HCT116 (cell line): Measurements from ENCODE around the gene CCDC197. TPM values are rescaled to one million over a fixed set of nuclear protein-coding genes. Genes with fewer than 3 reads are reported as not detected.

ENCODE experiments used
- ATAC-seq: fragments of 200-7000 bp; cut with Tn5 transposase; 2 replicates; pipeline ENCODE4 v1.9.1; 2020; ENCODE audit warnings: mild to moderate bottlenecking, moderate library complexity
- BruUV-seq: library from RNA; stranded (reverse); fragments of 400-500 nt; replicated peaks from 2 replicates; lab custom pipeline; 2021; lab: Mats Ljungman, UMichigan
- CTCF ChIA-PET: fragments of 300-600 bp; sonication (Branson Sonifier 250); formaldehyde crosslinking; loops from one replicate; lab custom pipeline; 2021; ENCODE audit warnings: antibody characterized with exemption; lab: Charles Lee
- POLR2A ChIA-PET: fragments of 300-600, 350-600 bp; sonication (Branson Sonifier 250); formaldehyde crosslinking; loops from one replicate; lab custom pipeline; 2021; ENCODE audit warnings: antibody characterized with exemption; lab: Charles Lee
- RAD21 ChIA-PET, 2 experiments: fragments of 300-600 bp; sonication (Branson Sonifier 250); formaldehyde crosslinking; loops; one replicate each; lab custom pipeline; 2023; ENCODE audit warnings: low total read pairs in 2 of 2; ENCODE audit not compliant: uncharacterized antibody in 2 of 2, unreplicated experiment in 2 of 2, low non-redundant PET in 1 of 2; lab: Charles Lee
- DNase-seq: peaks from one replicate; pipeline ENCODE4 v3.0.0-alpha.2; 2010; ENCODE audit warnings: low read depth, low spot score
- H2AFZ ChIP-seq: fragments of 200-600 bp; shearing (Covaris generic), sonication (generic); 2 replicates; pipeline ENCODE4 v1.6.1; 2017; ENCODE audit warnings: low read depth, mixed run types, mixed read lengths, antibody characterized with exemption, low read length; ENCODE audit not compliant: poor library complexity, severe bottlenecking
- H3K27ac ChIP-seq: 2 replicates; pipeline ENCODE4 v1.5.1; 2012; ENCODE audit warnings: low read depth, low read length
- H3K27me3 ChIP-seq: fragments of 200-600 bp; sonication (generic); 2 replicates; pipeline ENCODE4 v1.6.1; 2016; ENCODE audit warnings: mixed run types, low read length, mixed read lengths; ENCODE audit not compliant: insufficient read depth
- H3K36me3 ChIP-seq, 2 experiments: fragments of 200-500 bp in 1 of 2; fragments of 200-600 bp in 1 of 2; sonication (Bioruptor generic) in 1 of 2; sonication (generic) in 1 of 2; 2 replicates each; pipeline versions ENCODE4 v1.5.1 to v1.6.1; 2014 to 2016; ENCODE audit warnings: low read length in 2 of 2, inconsistent platforms in 1 of 2, mixed read lengths in 1 of 2, mixed run types in 1 of 2; ENCODE audit not compliant: insufficient read depth in 2 of 2, control insufficient read depth in 1 of 2
- H3K4me1 ChIP-seq, 2 experiments: fragments of 200-600 bp in 1 of 2; sonication (generic) in 1 of 2; 2 replicates each; pipeline versions ENCODE4 v1.5.1 to v1.6.1; 2012 to 2017; ENCODE audit warnings: low read length in 2 of 2, inconsistent platforms in 1 of 2, mild to moderate bottlenecking in 1 of 2, mixed read lengths in 1 of 2, mixed run types in 1 of 2, moderate library complexity in 1 of 2; ENCODE audit not compliant: insufficient read depth in 2 of 2, control insufficient read depth in 1 of 2
- H3K4me2 ChIP-seq: fragments of 200-600 bp; sonication (generic); 2 replicates; pipeline ENCODE4 v1.6.1; 2017; ENCODE audit warnings: mixed run types, low read length, mixed read lengths
- H3K4me3 ChIP-seq, 2 experiments: fragments of 200-600 bp in 1 of 2; sonication (generic) in 1 of 2; replicated peaks in 1 of 2; 2 replicates each; pipeline ENCODE4 v1.5.1; 2011 to 2016; ENCODE audit warnings: low read length in 2 of 2, control low read depth in 1 of 2, low read depth in 1 of 2, mild to moderate bottlenecking in 1 of 2, mixed read lengths in 1 of 2, mixed run types in 1 of 2
- H3K79me2 ChIP-seq: fragments of 200-600 bp; sonication (generic); 2 replicates; pipeline ENCODE4 v1.6.1; 2017; ENCODE audit warnings: mild to moderate bottlenecking, mixed run types, low read length, moderate library complexity, mixed read lengths; ENCODE audit not compliant: insufficient read depth
- H3K9ac ChIP-seq: fragments of 200-600 bp; sonication (generic); 2 replicates; pipeline ENCODE4 v1.6.1; 2016; ENCODE audit warnings: low read length, mixed read lengths
- H3K9me2 ChIP-seq: fragments of 200-600 bp; sonication (generic), shearing (Covaris generic); 2 replicates; pipeline ENCODE4 v1.6.1; 2017; ENCODE audit warnings: mixed run types, mild to moderate bottlenecking, moderate library complexity; ENCODE audit not compliant: insufficient read depth
- H3K9me3 ChIP-seq, 2 experiments: fragments of 200-500 bp in 1 of 2; fragments of 200-600 bp in 1 of 2; sonication (Bioruptor generic) in 1 of 2; sonication (generic) in 1 of 2; 2 replicates each; pipeline ENCODE4 v1.6.1; 2014 to 2017; ENCODE audit warnings: low read length in 2 of 2, mixed read lengths in 2 of 2, inconsistent platforms in 1 of 2, low read depth in 1 of 2, mild to moderate bottlenecking in 1 of 2, mixed run types in 1 of 2, moderate library complexity in 1 of 2; ENCODE audit not compliant: control insufficient read depth in 1 of 2, insufficient read depth in 1 of 2
- H4K20me1 ChIP-seq: fragments of 200-600 bp; sonication (generic), shearing (Covaris generic); 2 replicates; pipeline ENCODE4 v1.6.1; 2017; ENCODE audit warnings: mixed run types, mild to moderate bottlenecking, moderate library complexity; ENCODE audit not compliant: insufficient read depth
- ATF3 ChIP-seq: IDR thresholded peaks from 2 replicates; pipeline ENCODE4 v1.6.1; 2012
- CTCF ChIP-seq, 3 experiments: fragments of 200-600 bp in 1 of 3; sonication (generic) in 1 of 3; IDR thresholded peaks in 2 of 3; conservative IDR thresholded peaks in 1 of 3; 2 replicates each; pipeline ENCODE4 v1.5.1; 2012 to 2017; ENCODE audit warnings: low read depth in 2 of 3, low read length in 2 of 3, antibody characterized with exemption in 1 of 3, borderline replicate concordance in 1 of 3, control low read depth in 1 of 3, mild to moderate bottlenecking in 1 of 3, mixed read lengths in 1 of 3, mixed run types in 1 of 3, moderate library complexity in 1 of 3; ENCODE audit not compliant: insufficient read depth in 1 of 3
- EZH2phosphoT487 ChIP-seq: fragments of 200-600 bp; IDR thresholded peaks from 2 replicates; pipeline ENCODE4 v1.6.1; 2018; ENCODE audit warnings: antibody characterized with exemption, borderline replicate concordance
- MAX ChIP-seq: IDR thresholded peaks from 2 replicates; pipeline ENCODE4 v1.6.1; 2012
- POLR2A ChIP-seq: IDR thresholded peaks from 2 replicates; pipeline ENCODE4 v1.7.0; 2011; ENCODE audit warnings: borderline replicate concordance; ENCODE audit not compliant: insufficient read depth, insufficient read length; ENCODE audit errors: extremely low read depth
- POLR2AphosphoS5 ChIP-seq: IDR thresholded peaks from 2 replicates; pipeline ENCODE4 v1.6.1; 2011; ENCODE audit warnings: mild to moderate bottlenecking, low read depth, low read length, moderate library complexity
- SIN3A ChIP-seq: IDR thresholded peaks from 2 replicates; pipeline ENCODE4 v1.6.1; 2012; ENCODE audit warnings: low read depth
- TCF7L2 ChIP-seq: IDR thresholded peaks from 2 replicates; pipeline ENCODE4 v1.7.0; 2011; ENCODE audit warnings: borderline replicate concordance, inconsistent platforms; ENCODE audit not compliant: insufficient read depth, insufficient read length; ENCODE audit errors: extremely low read depth
- YY1 ChIP-seq: IDR thresholded peaks from 2 replicates; pipeline ENCODE4 v1.6.1; 2011; ENCODE audit warnings: low read length, low read depth, moderate library complexity, mild to moderate bottlenecking; ENCODE audit not compliant: insufficient replicate concordance; ENCODE audit errors: extremely low read depth
- ZFX ChIP-seq: fragments of 450-650 bp; IDR thresholded peaks from 2 replicates; pipeline ENCODE4 v1.6.1; 2017
- ZNF274 ChIP-seq: fragments of 200-500 bp; sonication (Bioruptor generic); IDR thresholded peaks from 2 replicates; pipeline ENCODE4 v1.6.1; 2014; ENCODE audit warnings: mild to moderate bottlenecking, low read depth, low read length, inconsistent platforms
- intact Hi-C: fragments of 100-400 bp; cut with micrococcal nuclease; formaldehyde crosslinking; loops from 2 replicates; pipeline ENCODE4 v1.10.0; 2022
- total RNA-seq: library from RNA; stranded (reverse); gene quantifications from one replicate; pipeline ENCODE4 v1.2.1, GENCODE V29; 2021; ENCODE audit not compliant: unreplicated experiment
- TF ChIP-seq, protein P1 (sequence below): IDR thresholded peaks from 2 replicates; pipeline ENCODE4 v1.6.1; 2012; ENCODE audit warnings: low read depth

CCDC197 gene
- total RNA-seq, 1 experiment from 2014 or later: not detected

DNA sequence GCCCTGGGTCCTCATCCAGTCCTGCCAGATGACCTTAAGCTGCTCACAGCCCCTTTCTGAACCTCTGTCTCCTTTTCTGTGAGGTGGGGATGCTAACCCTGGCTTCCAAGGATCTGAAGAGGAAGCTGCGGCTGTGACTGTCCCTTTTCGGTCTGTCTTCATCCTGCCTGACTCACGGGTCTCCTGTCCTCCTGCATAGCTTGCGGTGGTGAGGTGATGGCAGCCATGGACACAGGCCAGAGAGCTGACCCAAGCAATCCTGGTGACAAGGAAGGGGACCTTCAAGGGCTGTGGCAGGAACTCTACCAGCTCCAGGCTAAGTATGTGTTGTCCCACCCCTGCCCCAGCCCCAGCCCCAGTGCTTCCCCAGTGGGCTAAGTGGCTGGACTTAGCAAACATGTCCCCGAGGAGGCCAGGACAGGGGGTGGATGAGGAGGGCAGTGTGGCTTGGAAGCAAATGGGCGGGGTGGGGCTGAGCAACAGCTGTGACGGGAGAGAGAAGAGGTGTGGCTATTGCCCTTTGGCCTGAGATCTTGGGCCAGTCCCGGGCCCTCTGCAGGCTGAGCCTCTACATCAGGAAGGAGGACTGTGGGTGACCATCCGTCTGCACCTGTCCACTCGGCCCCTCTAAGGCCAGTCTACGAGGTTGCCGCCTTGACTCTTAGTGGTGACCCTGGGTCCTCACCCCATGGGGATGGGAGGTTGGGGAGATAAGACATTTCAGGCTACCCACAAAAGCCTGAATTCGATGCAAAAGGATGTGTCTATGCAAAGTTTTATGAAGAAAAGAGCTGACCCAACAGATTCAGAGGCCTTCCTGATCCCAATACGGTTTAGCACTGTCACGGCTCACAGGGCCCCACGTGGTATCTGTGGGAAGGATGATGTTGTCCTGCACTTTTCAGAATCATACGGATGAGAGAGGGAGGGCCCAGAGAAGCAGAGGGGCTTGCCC, 1.1 kb downstream of the CCDC197 start:
- H3K9ac ChIP-seq: no peak overlapping the region
- ATAC-seq (no peak), DNase-seq (no peak)
- BruUV-seq: no TSS peak
- H3K4me2 ChIP-seq: no peak overlapping the region
- H3K27ac ChIP-seq: no peak overlapping the region
- no peaks in the 10 kb centered on the region for H3K9me3 ChIP-seq
- intact Hi-C loops: no loop called here
- H3K36me3 ChIP-seq: no peaks in the 10 kb centered on the region
- ChIA-PET CTCF (interaction anchor here (1.6 to 10.4 kb wide), 3 partner anchors 13 to 62 kb away, joined by 7 to 121 read pairs (median 20); no protein-coding TSS in a partner anchor), RAD21 (interaction anchor here in 1 of 2 experiments (0.9 kb wide), 1 partner anchor 58 kb away, joined by 4 read pairs; no protein-coding TSS in a partner anchor), POLR2A (interaction anchor here (0.8 kb wide), 1 partner anchor 11 kb away, joined by 3 read pairs; no protein-coding TSS in a partner anchor)
- no peaks in the 10 kb centered on the region for H3K9me2 ChIP-seq
- H3K27me3 ChIP-seq: no peaks in the 10 kb centered on the region
- H2AFZ ChIP-seq: no peak overlapping the region
- H3K79me2 ChIP-seq: no peaks in the 10 kb centered on the region
- no peak overlapping the region for H3K4me3 ChIP-seq
- H3K4me1 ChIP-seq: peaks cover 5 to 34% of the 10 kb centered on the region in 2 experiments; a peak in 3 of 4 replicates
- no peaks in the 10 kb centered on the region for H4K20me1 ChIP-seq
- TF ChIP-seq MAX (no peak), TCF7L2 (no peak), ZNF274 (no peak), YY1 (no peak), ZFX (no peak), POLR2A (no peak), POLR2AphosphoS5 (no peak), EZH2phosphoT487 (no peak), SIN3A (no peak), CTCF (IDR thresholded peaks at IDR 0.05 in 2 of 3, conservative IDR thresholded peaks at IDR 0.05 in 1 of 3; ENCODE audit: borderline replicate concordance in 1 of 3, insufficient read depth in 1 of 3, low read depth in 2 of 3, low read length in 2 of 3) (no peak), ATF3 (no peak)
- TF ChIP-seq, protein P1, sequence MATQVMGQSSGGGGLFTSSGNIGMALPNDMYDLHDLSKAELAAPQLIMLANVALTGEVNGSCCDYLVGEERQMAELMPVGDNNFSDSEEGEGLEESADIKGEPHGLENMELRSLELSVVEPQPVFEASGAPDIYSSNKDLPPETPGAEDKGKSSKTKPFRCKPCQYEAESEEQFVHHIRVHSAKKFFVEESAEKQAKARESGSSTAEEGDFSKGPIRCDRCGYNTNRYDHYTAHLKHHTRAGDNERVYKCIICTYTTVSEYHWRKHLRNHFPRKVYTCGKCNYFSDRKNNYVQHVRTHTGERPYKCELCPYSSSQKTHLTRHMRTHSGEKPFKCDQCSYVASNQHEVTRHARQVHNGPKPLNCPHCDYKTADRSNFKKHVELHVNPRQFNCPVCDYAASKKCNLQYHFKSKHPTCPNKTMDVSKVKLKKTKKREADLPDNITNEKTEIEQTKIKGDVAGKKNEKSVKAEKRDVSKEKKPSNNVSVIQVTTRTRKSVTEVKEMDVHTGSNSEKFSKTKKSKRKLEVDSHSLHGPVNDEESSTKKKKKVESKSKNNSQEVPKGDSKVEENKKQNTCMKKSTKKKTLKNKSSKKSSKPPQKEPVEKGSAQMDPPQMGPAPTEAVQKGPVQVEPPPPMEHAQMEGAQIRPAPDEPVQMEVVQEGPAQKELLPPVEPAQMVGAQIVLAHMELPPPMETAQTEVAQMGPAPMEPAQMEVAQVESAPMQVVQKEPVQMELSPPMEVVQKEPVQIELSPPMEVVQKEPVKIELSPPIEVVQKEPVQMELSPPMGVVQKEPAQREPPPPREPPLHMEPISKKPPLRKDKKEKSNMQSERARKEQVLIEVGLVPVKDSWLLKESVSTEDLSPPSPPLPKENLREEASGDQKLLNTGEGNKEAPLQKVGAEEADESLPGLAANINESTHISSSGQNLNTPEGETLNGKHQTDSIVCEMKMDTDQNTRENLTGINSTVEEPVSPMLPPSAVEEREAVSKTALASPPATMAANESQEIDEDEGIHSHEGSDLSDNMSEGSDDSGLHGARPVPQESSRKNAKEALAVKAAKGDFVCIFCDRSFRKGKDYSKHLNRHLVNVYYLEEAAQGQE: no peak
- TF ChIP-seq, all 23 proteins: peak for 0
